Fibroblast of lung (primary cell): ENCODE measurements around the gene ATP6AP2. TPM values are rescaled to one million over a fixed set of nuclear protein-coding genes. Genes with fewer than 3 reads are reported as not detected.

ENCODE experiments used
- DNase-seq, 2 donors: peaks; one replicate each; pipeline versions ENCODE4 v3.0.0 to v3.0.0-alpha.2; 2010; ENCODE audit warnings: low read depth in 2 of 2
- H2AFZ ChIP-seq: 2 replicates; pipeline ENCODE4 v1.5.1; 2012; ENCODE audit warnings: low read length, control low read depth, inconsistent platforms
- H3K27ac ChIP-seq: 2 replicates; pipeline ENCODE4 v1.5.1; 2011; ENCODE audit warnings: low read length, control low read depth; ENCODE audit not compliant: insufficient read depth
- H3K27me3 ChIP-seq: 2 replicates; pipeline ENCODE4 v1.5.1; 2011; ENCODE audit warnings: mild to moderate bottlenecking, low read length; ENCODE audit not compliant: control insufficient read depth, insufficient read depth
- H3K36me3 ChIP-seq: 2 replicates; pipeline ENCODE4 v1.5.1; 2011; ENCODE audit warnings: low read length; ENCODE audit not compliant: control insufficient read depth, insufficient read depth
- H3K4me1 ChIP-seq: 2 replicates; pipeline ENCODE4 v1.5.1; 2011; ENCODE audit warnings: low read length; ENCODE audit not compliant: control insufficient read depth, insufficient read depth; ENCODE audit errors: extremely low read depth
- H3K4me2 ChIP-seq: 2 replicates; pipeline ENCODE4 v1.5.1; 2011; ENCODE audit warnings: low read length, control low read depth; ENCODE audit not compliant: insufficient read depth; ENCODE audit errors: extremely low read depth
- H3K4me3 ChIP-seq, 4 experiments: fragments of 200-600 bp in 1 of 4; sonication (generic) in 1 of 4; replicated peaks in 1 of 4; 2 replicates each; pipeline ENCODE4 v1.5.1; 2011 to 2016; ENCODE audit warnings: low read length in 4 of 4, low read depth in 3 of 4, mild to moderate bottlenecking in 3 of 4, control low read depth in 2 of 4, inconsistent platforms in 1 of 4, mixed read lengths in 1 of 4; ENCODE audit not compliant: insufficient read depth in 1 of 4; ENCODE audit errors: control extremely low read depth in 1 of 4
- H3K79me2 ChIP-seq: 2 replicates; pipeline ENCODE4 v1.5.1; 2012; ENCODE audit warnings: mild to moderate bottlenecking, low read length, inconsistent platforms; ENCODE audit not compliant: control insufficient read depth, insufficient read depth
- H3K9ac ChIP-seq: 2 replicates; pipeline ENCODE4 v1.5.1; 2011; ENCODE audit warnings: mild to moderate bottlenecking, low read length, control low read depth; ENCODE audit not compliant: insufficient read depth
- H3K9me3 ChIP-seq: 2 replicates; pipeline ENCODE4 v1.5.1; 2012; ENCODE audit warnings: low read depth, low read length; ENCODE audit not compliant: control insufficient read depth, insufficient read depth
- H4K20me1 ChIP-seq: 2 replicates; pipeline ENCODE4 v1.5.1; 2011; ENCODE audit warnings: low read length; ENCODE audit not compliant: control insufficient read depth, insufficient read depth; ENCODE audit errors: extremely low read depth
- EZH2 ChIP-seq: IDR thresholded peaks from 2 replicates; pipeline ENCODE4 v1.5.1; 2012; ENCODE audit warnings: low read length, control low read depth, mild to moderate bottlenecking; ENCODE audit errors: missing control alignments
- polyA plus RNA-seq, 2 donors: library from polyadenylated mRNA; depleted of rRNA in 1 of 2; stranded (reverse) in 1 of 2; unstranded in 1 of 2; fragments of >200 nt; gene quantifications; 2 replicates each; pipeline ENCODE4 v1.2.1, GENCODE V29; 2011 to 2012; ENCODE audit warnings: missing spikeins in 1 of 2
- total RNA-seq: library from RNA; depleted of rRNA; stranded (reverse); fragments of >200 nt; gene quantifications from 2 replicates; pipeline ENCODE4 v1.2.1, GENCODE V29; 2014
- TF ChIP-seq, protein P1 (sequence below), 2 donors: IDR thresholded peaks in 1 of 2; conservative IDR thresholded peaks in 1 of 2; 1 replicate in 1 of 2; 2 replicates in 1 of 2; pipeline ENCODE4 v1.5.1; 2011 to 2012; ENCODE audit warnings: low read length in 2 of 2, control low read depth in 1 of 2, inconsistent platforms in 1 of 2, low read depth in 1 of 2, mild to moderate bottlenecking in 1 of 2

Gene ATP6AP2
- total and polyA plus RNA-seq, 2 donors (not counting 1 experiment from before 2014, with no cell fraction given) = 164 to 510 TPM

DNA sequence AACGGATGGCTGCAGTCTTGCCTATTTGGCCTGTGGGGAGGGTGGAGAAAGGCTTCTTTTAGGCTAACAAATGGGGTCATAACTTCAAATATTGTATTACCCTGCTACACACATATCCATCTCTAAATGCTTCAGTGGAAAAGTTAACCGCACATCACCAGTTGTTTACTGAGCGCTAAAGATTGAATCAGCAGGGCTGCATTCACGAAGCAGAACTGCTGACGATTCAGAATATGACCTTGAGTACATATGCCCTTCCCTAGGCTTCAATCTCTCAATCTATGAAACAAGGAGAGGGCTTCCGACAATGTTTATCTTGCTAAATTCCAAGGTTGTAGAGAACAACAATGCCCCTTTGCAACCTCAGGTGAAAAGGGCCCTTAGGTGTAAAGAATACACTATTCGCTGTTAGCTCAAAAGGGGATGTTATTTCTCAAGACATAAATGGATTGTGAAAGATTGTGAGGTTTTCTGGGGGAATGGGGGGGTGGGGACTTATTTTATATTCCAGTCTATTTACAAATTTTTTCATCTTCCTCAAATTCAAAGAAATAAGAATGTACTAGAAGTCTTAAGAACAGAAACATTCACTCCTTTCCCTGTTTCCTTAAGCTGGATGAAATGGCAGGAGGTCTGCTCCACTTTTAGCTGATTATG is 2.6 kb upstream of the ATP6AP2 start:
- H3K4me2 ChIP-seq = no peak overlapping the region
- no peak overlapping the region for H3K4me3 ChIP-seq
- no peaks in the 10 kb centered on the region for H4K20me1 ChIP-seq
- no peak for DNase-seq
- no peaks in the 10 kb centered on the region for H3K36me3 ChIP-seq
- no peaks in the 10 kb centered on the region for H3K4me1 ChIP-seq
- no peak overlapping the region for H2AFZ ChIP-seq
- no peak overlapping the region for H3K27ac ChIP-seq
- no peaks in the 10 kb centered on the region for H3K9me3 ChIP-seq
- H3K79me2 ChIP-seq = peaks cover 16% of the 10 kb centered on the region
- no peak overlapping the region for H3K9ac ChIP-seq
- H3K27me3 ChIP-seq = no peaks in the 10 kb centered on the region
- TF ChIP-seq EZH2 = no peak
- TF ChIP-seq, protein P1, sequence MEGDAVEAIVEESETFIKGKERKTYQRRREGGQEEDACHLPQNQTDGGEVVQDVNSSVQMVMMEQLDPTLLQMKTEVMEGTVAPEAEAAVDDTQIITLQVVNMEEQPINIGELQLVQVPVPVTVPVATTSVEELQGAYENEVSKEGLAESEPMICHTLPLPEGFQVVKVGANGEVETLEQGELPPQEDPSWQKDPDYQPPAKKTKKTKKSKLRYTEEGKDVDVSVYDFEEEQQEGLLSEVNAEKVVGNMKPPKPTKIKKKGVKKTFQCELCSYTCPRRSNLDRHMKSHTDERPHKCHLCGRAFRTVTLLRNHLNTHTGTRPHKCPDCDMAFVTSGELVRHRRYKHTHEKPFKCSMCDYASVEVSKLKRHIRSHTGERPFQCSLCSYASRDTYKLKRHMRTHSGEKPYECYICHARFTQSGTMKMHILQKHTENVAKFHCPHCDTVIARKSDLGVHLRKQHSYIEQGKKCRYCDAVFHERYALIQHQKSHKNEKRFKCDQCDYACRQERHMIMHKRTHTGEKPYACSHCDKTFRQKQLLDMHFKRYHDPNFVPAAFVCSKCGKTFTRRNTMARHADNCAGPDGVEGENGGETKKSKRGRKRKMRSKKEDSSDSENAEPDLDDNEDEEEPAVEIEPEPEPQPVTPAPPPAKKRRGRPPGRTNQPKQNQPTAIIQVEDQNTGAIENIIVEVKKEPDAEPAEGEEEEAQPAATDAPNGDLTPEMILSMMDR (conservative IDR thresholded peaks at IDR 0.05 in 1 of 2, IDR thresholded peaks at IDR 0.05 in 1 of 2; ENCODE audit: low read depth in 1 of 2, low read length in 2 of 2) = no peak

GRCh38 chrX:40579141-40579540 is 1.6 kb upstream of the ATP6AP2 start:
- no peaks in the 10 kb centered on the region for H3K36me3 ChIP-seq
- H3K27me3 ChIP-seq = no peaks in the 10 kb centered on the region
- no peak overlapping the region for H3K9ac ChIP-seq
- no peak overlapping the region for H3K27ac ChIP-seq
- no peak for DNase-seq
- H4K20me1 ChIP-seq = no peaks in the 10 kb centered on the region
- H2AFZ ChIP-seq = no peak overlapping the region
- H3K79me2 ChIP-seq = peaks cover 23% of the 10 kb centered on the region
- no peak overlapping the region for H3K4me3 ChIP-seq
- no peak for TF ChIP-seq EZH2
- TF ChIP-seq, protein P1 (conservative IDR thresholded peaks at IDR 0.05 in 1 of 2, IDR thresholded peaks at IDR 0.05 in 1 of 2; ENCODE audit: low read depth in 1 of 2, low read length in 2 of 2) = no peak
- no peak overlapping the region for H3K4me2 ChIP-seq
- no peaks in the 10 kb centered on the region for H3K4me1 ChIP-seq
- H3K9me3 ChIP-seq = no peaks in the 10 kb centered on the region

DNA sequence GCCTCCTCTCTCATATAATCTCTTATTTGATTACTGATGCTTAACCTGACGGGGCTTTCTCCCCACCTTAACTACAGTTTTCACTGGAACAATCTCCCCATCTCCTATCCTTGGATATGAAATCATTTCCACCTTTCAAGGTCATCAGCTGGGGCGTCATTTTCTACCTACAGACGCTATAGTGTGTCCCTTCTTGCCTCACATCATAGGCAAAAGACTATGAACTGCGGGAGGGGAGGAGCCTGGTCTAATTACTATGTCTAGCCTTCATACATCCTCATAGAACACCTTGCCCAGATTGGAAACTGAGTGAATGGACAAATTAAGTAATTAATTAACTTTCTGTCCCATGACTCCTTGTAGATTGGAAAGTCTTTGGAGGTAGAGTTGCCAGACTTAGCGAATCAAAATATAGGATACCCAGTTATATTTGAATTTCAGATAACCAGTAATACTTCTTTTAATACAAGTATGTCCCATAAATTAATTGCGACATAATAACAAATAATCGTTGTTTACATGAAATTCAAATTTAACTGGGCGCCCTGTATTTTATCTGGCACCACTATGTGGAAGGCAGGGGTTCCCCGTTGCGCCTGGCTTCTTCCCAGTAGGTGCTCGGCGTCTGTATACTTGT is 752 bp upstream of the ATP6AP2 start:
- no peaks in the 10 kb centered on the region for H3K27me3 ChIP-seq
- peak overlapping the region; percentile 64 for H3K4me2 ChIP-seq
- H3K27ac ChIP-seq = peak overlapping the region; percentile 76
- H3K79me2 ChIP-seq = peaks cover 23% of the 10 kb centered on the region
- H3K9me3 ChIP-seq = no peaks in the 10 kb centered on the region
- H2AFZ ChIP-seq = peak overlapping the region; percentile 87
- no peaks in the 10 kb centered on the region for H3K4me1 ChIP-seq
- H3K9ac ChIP-seq = peak overlapping the region; percentile 82
- H3K4me3 ChIP-seq = peak overlapping the region; percentile 64 to 70 (median 66)
- TF ChIP-seq, protein P1 (conservative IDR thresholded peaks at IDR 0.05 in 1 of 2, IDR thresholded peaks at IDR 0.05 in 1 of 2; ENCODE audit: low read depth in 1 of 2, low read length in 2 of 2) = no peak
- TF ChIP-seq EZH2 = no peak
- H3K36me3 ChIP-seq = no peaks in the 10 kb centered on the region
- no peaks in the 10 kb centered on the region for H4K20me1 ChIP-seq
- no peak for DNase-seq
